Activated CD4-positive, alpha-beta T cell treated with anti-CD3 and anti-CD28 coated beads, Interleukin-2, amount 10 ng/mL, durations not matched to agents 7 days and 5 days (primary cell): ENCODE data around the gene CCL28. TPM values are rescaled to one million over a fixed set of nuclear protein-coding genes. Genes with fewer than 3 reads are reported as not detected.
"Not testable (repeated sequence)": the region's sequence is repeated elsewhere in the genome, so short reads cannot be mapped to it uniquely, and the experiment has no call there.

Experiments
- CTCF ChIA-PET: fragments of 350-600 bp; sonication (Branson Sonifier 250); formaldehyde crosslinking; loops from one replicate; lab custom pipeline; 2021; ENCODE audit warnings: antibody characterized with exemption; lab: Charles Lee
- POLR2A ChIA-PET: fragments of 350-600 bp; sonication (Branson Sonifier 250); formaldehyde crosslinking; loops from one replicate; lab custom pipeline; 2021; ENCODE audit warnings: antibody characterized with exemption; lab: Charles Lee
- DNase-seq: peaks from one replicate; pipeline ENCODE4 v3.0.0-alpha.2; 2020
- H3K27ac Mint-ChIP-seq: one replicate; pipeline ENCODE4 v1.8.0; 2021; ENCODE audit warnings: mild to moderate bottlenecking, moderate library complexity, mixed read lengths
- H3K27me3 Mint-ChIP-seq: one replicate; pipeline ENCODE4 v1.8.0; 2021; ENCODE audit warnings: mixed read lengths
- H3K36me3 Mint-ChIP-seq: one replicate; pipeline ENCODE4 v1.8.0; 2021; ENCODE audit warnings: low read depth, mixed read lengths
- H3K4me1 Mint-ChIP-seq: one replicate; pipeline ENCODE4 v1.8.0; 2021; ENCODE audit warnings: mixed read lengths
- H3K4me3 Mint-ChIP-seq: one replicate; pipeline ENCODE4 v1.8.0; 2021; ENCODE audit warnings: mild to moderate bottlenecking, moderate library complexity, mixed read lengths
- H3K9me3 Mint-ChIP-seq: one replicate; pipeline ENCODE4 v1.8.0; 2021; ENCODE audit warnings: mixed read lengths
- total RNA-seq, 2 experiments: library from RNA; stranded (reverse); gene quantifications; one replicate each; pipeline ENCODE4 v1.2.3, GENCODE V29; 2021

Gene CCL28
- total RNA-seq, 2 experiments from 2014 or later = 15.1 to 16.4 TPM

DNA sequence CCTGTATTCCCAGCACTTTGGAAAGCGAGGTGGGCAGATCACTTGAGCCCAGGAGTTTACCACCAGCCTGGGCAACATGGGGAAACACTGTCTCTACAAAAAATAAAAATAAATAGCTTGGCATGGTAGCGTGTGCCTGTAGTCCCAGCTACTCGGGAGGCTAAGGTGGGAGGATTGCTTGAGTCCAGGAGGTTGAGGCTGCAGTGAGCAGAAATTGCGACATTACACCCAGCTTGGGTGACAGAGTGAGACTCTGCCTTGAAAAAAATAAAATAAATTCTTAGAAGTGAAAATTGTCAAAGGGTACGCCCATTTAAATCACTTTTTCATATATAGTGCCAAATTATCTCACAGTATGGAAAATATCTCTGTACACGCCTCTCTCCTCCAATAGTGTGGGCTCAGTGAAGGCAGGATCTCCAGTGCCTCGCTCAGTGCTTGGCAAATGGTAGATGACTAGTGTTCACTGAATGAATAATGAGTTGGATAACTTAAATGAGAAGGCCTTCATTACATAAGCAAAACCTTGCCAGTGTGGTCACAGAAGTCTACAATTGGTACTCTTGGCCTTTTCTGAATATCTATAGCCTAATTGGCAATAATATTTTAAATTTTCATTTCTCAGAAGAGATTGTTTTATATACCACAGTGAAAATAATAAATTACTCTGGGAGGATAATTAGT is 9.4 kb upstream of the CCL28 start:
- H3K36me3 Mint-ChIP-seq = no peaks in the 10 kb centered on the region
- DNase-seq = no peak
- no peaks in the 10 kb centered on the region for H3K9me3 Mint-ChIP-seq
- H3K4me1 Mint-ChIP-seq = no peaks in the 10 kb centered on the region
- no peak overlapping the region for H3K27ac Mint-ChIP-seq
- H3K27me3 Mint-ChIP-seq = peaks cover 3% of the 10 kb centered on the region
- CTCF ChIA-PET = no interaction called here
- H3K4me3 Mint-ChIP-seq = no peak overlapping the region
- POLR2A ChIA-PET = no interaction called here

- no peaks in the 10 kb centered on the region for H3K4me1 Mint-ChIP-seq
- H3K36me3 Mint-ChIP-seq = no peaks in the 10 kb centered on the region
- ChIA-PET CTCF (no interaction called here), POLR2A (no interaction called here)
- H3K27me3 Mint-ChIP-seq = peaks cover 3% of the 10 kb centered on the region
- no peak overlapping the region for H3K27ac Mint-ChIP-seq
- no peaks in the 10 kb centered on the region for H3K9me3 Mint-ChIP-seq
- DNase-seq = no peak
- H3K4me3 Mint-ChIP-seq = no peak overlapping the region
Measured at GRCh38 chr5:43420241-43420640, 8.1 kb upstream of the CCL28 start.

DNA sequence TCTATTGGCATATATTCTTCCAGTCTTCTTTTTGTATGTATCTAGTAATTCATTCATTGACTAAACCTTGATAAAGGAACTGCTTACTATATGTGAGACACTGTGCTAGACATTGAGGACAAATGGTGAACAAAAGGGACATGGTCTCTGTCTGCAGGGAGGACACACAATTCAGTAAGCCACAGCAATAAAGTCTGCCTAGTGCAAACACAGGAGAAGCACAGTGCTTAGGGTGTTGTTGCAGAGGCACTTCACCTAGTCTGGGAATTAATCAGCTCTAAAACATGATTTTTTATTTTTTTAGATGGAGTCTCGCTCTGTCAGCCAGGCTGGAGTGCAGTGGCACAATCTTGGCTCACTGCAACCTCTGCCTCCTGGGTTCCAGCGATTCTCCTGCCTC is 6.4 kb upstream of the CCL28 start:
- Mint-ChIP-seq H3K27me3 (peaks cover 3% of the 10 kb centered on the region), H3K4me1 (no peaks in the 10 kb centered on the region), H3K27ac (no peak overlapping the region), H3K9me3 (no peaks in the 10 kb centered on the region), H3K4me3 (no peak overlapping the region), H3K36me3 (no peaks in the 10 kb centered on the region)
- DNase-seq = no peak
- ChIA-PET POLR2A (no interaction called here), CTCF (no interaction called here)

GRCh38 chr5:43416803-43417394 is 4.7 kb upstream of the CCL28 start:
- ChIA-PET CTCF (interaction anchor here (0.9 kb wide), 1 partner anchor 12 kb away, joined by 3 read pairs; no protein-coding TSS in a partner anchor), POLR2A (no interaction called here)
- no peak for DNase-seq

DNA sequence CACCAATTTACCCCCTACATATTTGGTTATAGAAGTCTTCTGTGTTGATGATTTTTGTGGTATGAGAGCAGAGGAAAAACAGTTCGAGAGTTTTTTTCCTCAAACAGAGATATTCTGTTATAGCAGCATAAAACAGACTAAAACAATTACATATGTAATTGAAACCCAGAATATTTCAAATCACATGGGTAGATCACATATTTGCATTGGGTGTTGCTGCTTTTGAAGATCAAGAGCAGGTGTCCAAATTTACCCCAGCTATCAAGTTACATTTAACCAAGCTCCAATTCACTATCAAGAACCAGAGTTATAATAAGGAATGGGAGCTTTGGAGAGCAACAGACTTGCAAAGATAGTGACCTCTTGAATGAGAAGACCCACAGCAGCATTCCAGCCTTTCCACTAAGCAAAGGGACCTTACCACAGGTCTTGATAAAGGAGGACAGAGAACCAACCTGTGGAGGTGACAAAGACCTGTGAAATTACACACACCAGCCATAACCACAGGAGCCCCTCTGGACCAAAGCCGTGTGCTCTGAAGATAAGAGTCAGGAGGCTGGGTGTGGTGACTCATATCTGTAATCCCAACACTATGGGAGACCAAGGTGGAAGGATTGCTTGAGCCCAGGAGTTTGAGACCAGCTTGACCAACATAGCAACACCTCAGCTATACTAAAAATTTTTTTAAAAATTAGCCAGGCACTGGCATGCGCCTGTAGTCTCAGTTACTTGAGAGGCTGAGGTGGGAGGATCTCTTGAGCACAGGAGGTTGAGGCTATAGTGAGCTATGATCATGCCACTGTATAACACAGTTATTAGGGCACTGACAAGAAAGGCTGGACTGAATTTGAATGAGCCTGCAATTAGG is 4.0 kb upstream of the CCL28 start:
- H3K27me3 Mint-ChIP-seq = peaks cover 3% of the 10 kb centered on the region
- no peaks in the 10 kb centered on the region for H3K4me1 Mint-ChIP-seq
- ChIA-PET CTCF (no interaction called here), POLR2A (no interaction called here)
- no peaks in the 10 kb centered on the region for H3K9me3 Mint-ChIP-seq
- no peak for DNase-seq
- H3K4me3 Mint-ChIP-seq = no peak overlapping the region
- no peak overlapping the region for H3K27ac Mint-ChIP-seq
- no peaks in the 10 kb centered on the region for H3K36me3 Mint-ChIP-seq

More at GRCh38 chr5:43416803-43417394, 4.7 kb upstream of the CCL28 start:
- Mint-ChIP-seq H3K9me3 (no peaks in the 10 kb centered on the region), H3K36me3 (no peaks in the 10 kb centered on the region), H3K27ac (no peak overlapping the region), H3K4me1 (no peaks in the 10 kb centered on the region), H3K27me3 (peaks cover 3% of the 10 kb centered on the region), H3K4me3 (no peak overlapping the region)

DNA sequence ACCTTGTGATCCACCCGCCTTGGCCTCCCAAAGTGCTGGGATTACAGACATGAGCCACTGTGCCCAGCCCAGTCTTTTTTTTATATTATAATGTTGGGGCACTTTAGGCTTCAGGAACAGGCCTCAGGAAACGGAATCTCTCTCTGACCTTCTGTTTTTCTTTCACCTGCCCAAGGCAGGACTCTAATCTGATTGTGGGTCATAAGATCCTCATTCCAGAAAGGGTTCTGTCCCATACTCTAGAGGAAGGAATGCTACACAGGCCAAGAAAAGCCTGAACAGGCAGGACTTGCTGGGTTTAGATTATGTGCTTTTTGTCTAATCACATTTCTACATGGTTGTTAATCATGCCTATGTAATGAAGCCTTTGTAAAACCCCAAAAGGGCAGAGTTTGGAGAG is 1.8 kb upstream of the CCL28 start:
- Mint-ChIP-seq H3K4me1 (no peaks in the 10 kb centered on the region), H3K9me3 (no peaks in the 10 kb centered on the region), H3K4me3 (no peak overlapping the region), H3K36me3 (no peaks in the 10 kb centered on the region), H3K27ac (no peak overlapping the region), H3K27me3 (no peaks in the 10 kb centered on the region)
- no peak for DNase-seq
- ChIA-PET CTCF (no interaction called here), POLR2A (no interaction called here)

GRCh38 chr5:43412644-43413043 is 453 bp upstream of the CCL28 start:
- no peak overlapping the region for H3K27ac Mint-ChIP-seq
- CTCF ChIA-PET = interaction anchor here (0.6 to 1.6 kb wide), 4 partner anchors 15 to 482 kb away, joined by 3 to 4 read pairs (median 3); partner anchors contain the start of gene TMEM267
- no peak overlapping the region for H3K4me3 Mint-ChIP-seq
- DNase-seq = no peak
- no peaks in the 10 kb centered on the region for H3K27me3 Mint-ChIP-seq
- H3K9me3 Mint-ChIP-seq = no peaks in the 10 kb centered on the region
- no peaks in the 10 kb centered on the region for H3K4me1 Mint-ChIP-seq
- POLR2A ChIA-PET = interaction anchor here (0.5 kb wide), 1 partner anchor 270 kb away, joined by 3 read pairs; no protein-coding TSS in a partner anchor
- H3K36me3 Mint-ChIP-seq = no peaks in the 10 kb centered on the region

DNA sequence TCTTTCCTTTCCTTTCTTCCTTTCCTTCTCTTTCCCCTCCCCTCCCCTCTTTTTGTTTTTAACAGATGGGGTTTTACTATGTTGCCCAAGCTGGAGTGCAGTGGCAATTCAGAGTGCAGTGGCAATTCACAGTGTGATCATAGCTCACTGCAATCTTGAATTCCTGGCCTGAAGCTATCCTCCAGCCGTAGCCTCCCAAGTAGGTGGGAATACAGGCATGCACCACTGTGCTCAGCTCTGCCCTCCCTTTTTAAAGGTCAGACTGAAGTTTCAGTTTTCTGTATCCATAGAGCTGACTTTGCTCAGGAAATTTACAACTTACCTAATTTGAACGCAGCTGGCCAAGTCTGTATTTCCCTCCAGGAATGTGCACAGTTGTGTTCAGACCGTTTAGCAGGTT is 696 bp downstream of the CCL28 start:
- ChIA-PET CTCF (interaction anchor here (1.5 to 1.6 kb wide), 2 partner anchors 14 to 73 kb away, joined by 3 to 4 read pairs; partner anchors contain the start of gene TMEM267), POLR2A (no interaction called here)
- Mint-ChIP-seq H3K4me1 (no peaks in the 10 kb centered on the region), H3K27ac (no peak overlapping the region), H3K4me3 (no peak overlapping the region), H3K9me3 (peaks cover 6% of the 10 kb centered on the region), H3K36me3 (peaks cover 2% of the 10 kb centered on the region), H3K27me3 (peaks cover 5% of the 10 kb centered on the region)
- no peak for DNase-seq

DNA sequence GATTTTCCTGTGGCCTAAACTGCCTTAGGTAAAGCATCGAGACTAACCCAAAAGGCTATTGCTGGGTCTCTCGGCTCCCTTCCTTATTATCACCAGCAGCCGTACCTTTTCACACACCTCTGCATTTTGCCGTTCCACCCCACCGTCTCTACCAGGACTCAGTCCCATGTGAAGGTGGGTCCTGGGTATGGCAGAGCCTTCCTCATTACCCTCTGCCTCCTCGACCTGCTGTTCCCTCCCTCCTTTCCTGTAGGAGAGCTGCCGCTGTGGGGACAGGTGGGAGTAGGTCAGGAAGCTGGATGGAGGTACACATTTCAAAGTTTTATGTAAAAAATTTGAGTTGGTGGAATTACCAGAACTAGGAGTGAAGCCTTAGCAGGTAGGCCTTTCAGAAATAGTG is 1.8 kb downstream of the CCL28 start:
- no peak for DNase-seq
- Mint-ChIP-seq H3K36me3 (peaks cover 3% of the 10 kb centered on the region), H3K27ac (no peak overlapping the region), H3K9me3 (peaks cover 9% of the 10 kb centered on the region), H3K4me3 (no peak overlapping the region), H3K4me1 (no peaks in the 10 kb centered on the region), H3K27me3 (peaks cover 6% of the 10 kb centered on the region)
- POLR2A ChIA-PET = no interaction called here
- CTCF ChIA-PET = interaction anchor here (0.8 to 1.5 kb wide), 2 partner anchors 12 to 21 kb away, joined by 3 to 4 read pairs; no protein-coding TSS in a partner anchor

- Mint-ChIP-seq H3K4me3 (no peak overlapping the region), H3K4me1 (no peaks in the 10 kb centered on the region), H3K27me3 (peaks cover 12% of the 10 kb centered on the region), H3K27ac (no peak overlapping the region), H3K9me3 (peaks cover 11% of the 10 kb centered on the region), H3K36me3 (peaks cover 3% of the 10 kb centered on the region)
- ChIA-PET POLR2A (no interaction called here), CTCF (no interaction called here)
- DNase-seq = no peak
Measured at GRCh38 chr5:43409809-43410271, 2.4 kb downstream of the CCL28 start.

DNA sequence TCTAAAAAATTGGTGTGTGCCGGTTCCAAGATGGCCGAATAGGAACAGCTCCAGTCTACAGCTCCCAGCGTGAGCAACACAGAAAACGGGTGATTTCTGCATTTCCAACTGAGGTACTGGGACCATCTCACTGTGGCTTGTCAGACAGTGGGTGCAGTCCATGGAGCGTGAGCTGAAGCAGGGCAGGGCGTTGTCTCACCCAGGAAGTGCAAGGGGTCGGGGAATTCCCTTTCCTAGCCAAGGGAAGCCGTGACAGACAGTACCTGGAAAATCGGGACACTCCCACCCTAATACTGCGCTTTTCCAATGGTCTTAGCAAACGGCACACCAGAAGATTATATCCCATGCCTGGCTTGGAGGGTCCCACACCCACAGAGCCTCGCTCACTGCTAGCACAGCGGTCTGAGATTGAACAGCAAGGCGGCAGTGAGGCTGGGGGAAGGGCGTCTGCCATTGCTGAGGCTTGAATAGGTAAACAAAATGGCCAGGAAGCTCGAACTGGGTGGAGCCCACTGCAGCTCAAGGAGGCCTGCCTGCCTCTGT is 9.6 kb downstream of the CCL28 start:
- DNase-seq, H3K27ac Mint-ChIP-seq, POLR2A ChIA-PET, H3K4me3 Mint-ChIP-seq, CTCF ChIA-PET: not testable (repeated sequence)
- Mint-ChIP-seq H3K9me3 (peaks cover 28% of the 10 kb centered on the region), H3K4me1 (peaks cover 15% of the 10 kb centered on the region), H3K27me3 (peaks cover 12% of the 10 kb centered on the region), H3K36me3 (peaks cover 29% of the 10 kb centered on the region)

DNA sequence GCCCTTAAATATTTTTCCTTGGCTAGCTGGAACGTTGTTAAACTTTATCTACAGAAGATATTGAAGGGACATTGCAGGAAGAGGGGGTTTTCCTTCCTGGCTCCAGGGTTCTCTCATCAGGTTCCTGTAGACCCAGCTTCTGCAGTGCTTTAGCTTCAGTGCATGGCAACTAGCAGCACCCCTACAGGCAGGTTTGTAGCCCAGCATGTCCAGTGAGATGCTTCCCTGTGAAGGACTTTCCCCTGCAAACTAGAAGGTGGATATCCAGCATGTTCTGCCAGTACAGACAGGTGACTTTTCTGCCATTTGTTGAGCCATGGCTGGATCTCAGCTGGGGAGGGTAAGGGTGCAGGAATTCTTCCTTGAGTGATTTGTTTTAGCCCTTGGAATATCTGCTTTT is 10.4 kb downstream of the CCL28 start:
- ChIA-PET CTCF (interaction anchor here (1.1 kb wide), 1 partner anchor 82 kb away, joined by 3 read pairs; the partner anchor contains the start of gene TMEM267), POLR2A (no interaction called here)
- Mint-ChIP-seq H3K36me3 (peaks cover 29% of the 10 kb centered on the region), H3K4me1 (peaks cover 17% of the 10 kb centered on the region), H3K9me3 (peaks cover 26% of the 10 kb centered on the region), H3K27me3 (peaks cover 10% of the 10 kb centered on the region), H3K4me3 (no peak overlapping the region), H3K27ac (no peak overlapping the region)
- no peak for DNase-seq
